ENCODE results near the gene GLB1L3.
"Not testable (repeated sequence)": the region's sequence is repeated elsewhere in the genome, so short reads cannot be mapped to it uniquely, and the experiment has no call there.

Gene GLB1L3

GRCh38 chr11:134277183-134278001, 1.2 kb downstream of the GLB1L3 start:
- in situ Hi-C loops (cut with HindIII; ENCODE audit: low sequenced_read_pairs), result no loop called here
- no peak overlapping the region for H3K4me3 ChIP-seq (ENCODE audit: low read depth, low read length)
- TF ChIP-seq CTCF (IDR thresholded peaks at IDR 0.05; ENCODE audit: low read depth, low read length, missing control alignments), result no peak
- no peak for DNase-seq (ENCODE audit: low read depth)

- DNase-seq (ENCODE audit: low read depth), result no peak
- no peak overlapping the region for H3K4me3 ChIP-seq (ENCODE audit: low read depth, low read length)
- in situ Hi-C loops (cut with HindIII; ENCODE audit: low sequenced_read_pairs), result no loop called here
- TF ChIP-seq CTCF (IDR thresholded peaks at IDR 0.05; ENCODE audit: low read depth, low read length, missing control alignments), result no peak
Observed at GRCh38 chr11:134278356-134278755, 2.2 kb downstream of the GLB1L3 start.

- H3K4me3 ChIP-seq (ENCODE audit: low read depth, low read length); in situ Hi-C loops (cut with HindIII; ENCODE audit: low sequenced_read_pairs); DNase-seq (ENCODE audit: low read depth): not testable (repeated sequence)
Observed at GRCh38 chr11:134281635-134282034, 5.5 kb downstream of the GLB1L3 start.

- H3K4me3 ChIP-seq (ENCODE audit: low read depth, low read length), result no peak overlapping the region
- no peak for TF ChIP-seq CTCF (IDR thresholded peaks at IDR 0.05; ENCODE audit: low read depth, low read length, missing control alignments)
- in situ Hi-C loops (cut with HindIII; ENCODE audit: low sequenced_read_pairs), result no loop called here
- no peak for DNase-seq (ENCODE audit: low read depth)
Observed at GRCh38 chr11:134282121-134283045, 6.2 kb downstream of the GLB1L3 start.

- in situ Hi-C loops (cut with HindIII; ENCODE audit: low sequenced_read_pairs), result no loop called here
- no peak for DNase-seq (ENCODE audit: low read depth)
- TF ChIP-seq CTCF (IDR thresholded peaks at IDR 0.05; ENCODE audit: low read depth, low read length, missing control alignments), result no peak
- H3K4me3 ChIP-seq (ENCODE audit: low read depth, low read length), result no peak overlapping the region
Observed at GRCh38 chr11:134283461-134284230, 7.5 kb downstream of the GLB1L3 start.

GRCh38 chr11:134284349-134284748, 8.2 kb downstream of the GLB1L3 start:
- in situ Hi-C loops (cut with HindIII; ENCODE audit: low sequenced_read_pairs); H3K4me3 ChIP-seq (ENCODE audit: low read depth, low read length); DNase-seq (ENCODE audit: low read depth): not testable (repeated sequence)

- no peak for DNase-seq (ENCODE audit: low read depth)
- no peak for TF ChIP-seq CTCF (IDR thresholded peaks at IDR 0.05; ENCODE audit: low read depth, low read length, missing control alignments)
- in situ Hi-C loops (cut with HindIII; ENCODE audit: low sequenced_read_pairs), result no loop called here
Observed at GRCh38 chr11:134287561-134287960, 11.4 kb downstream of the GLB1L3 start.

More at GRCh38 chr11:134287561-134287960, 11.4 kb downstream of the GLB1L3 start:
- H3K4me3 ChIP-seq (ENCODE audit: low read depth, low read length), result no peak overlapping the region

Measured in astrocyte of the cerebellum (primary cell).